HepG2 (cell line): ENCODE results near the gene EPM2A. TPM values are rescaled to one million over a fixed set of nuclear protein-coding genes. Genes with fewer than 3 reads are reported as not detected.

Experiments used
- ADNP ChIP-seq: sonication (generic); formaldehyde crosslinking; IDR thresholded peaks from 2 replicates; pipeline ENCODE4 v1.4.0; 2020; ENCODE audit warnings: missing genetic modification reagents
- BATF2 ChIP-seq: sonication (generic); formaldehyde crosslinking; IDR thresholded peaks from 2 replicates; pipeline ENCODE4 v1.8.0; 2022; ENCODE audit warnings: mild to moderate bottlenecking, missing genetic modification reagents, moderate library complexity
- CEBPB ChIP-seq: IDR thresholded peaks from 2 replicates; pipeline ENCODE4 v1.6.1; 2011; ENCODE audit warnings: low read depth, low read length, improper control_type of control experiment, borderline replicate concordance
- E2F1 ChIP-seq: sonication (generic); formaldehyde crosslinking; IDR thresholded peaks from 2 replicates; pipeline ENCODE4 v1.5.0; 2020; ENCODE audit warnings: missing genetic modification reagents
- HNF1A ChIP-seq, 2 experiments: sonication (generic) in 1 of 2; formaldehyde crosslinking in 1 of 2; IDR thresholded peaks; 2 replicates each; pipeline versions ENCODE4 v1.4.0 to v1.6.1; 2016 to 2020; ENCODE audit warnings: borderline replicate concordance in 1 of 2, low read depth in 1 of 2, mild to moderate bottlenecking in 1 of 2, missing genetic modification reagents in 1 of 2
- HNRNPH1 ChIP-seq: fragments of 200-400 bp; formaldehyde crosslinking; optimal IDR thresholded peaks from 2 replicates; pipeline ENCODE3; 2017; ENCODE audit warnings: mild to moderate bottlenecking, low read depth, low read length
- HNRNPL ChIP-seq: fragments of 200-400 bp; formaldehyde crosslinking; IDR thresholded peaks from 2 replicates; pipeline ENCODE4 v1.6.1; 2017; ENCODE audit warnings: mild to moderate bottlenecking, low read depth, low read length
- IRF1 ChIP-seq: sonication (generic); formaldehyde crosslinking; IDR thresholded peaks from 2 replicates; pipeline ENCODE4 v1.4.0; 2020; ENCODE audit warnings: low read depth, mild to moderate bottlenecking, missing genetic modification reagents
- MEIS2 ChIP-seq: sonication (generic); formaldehyde crosslinking; IDR thresholded peaks from 2 replicates; pipeline ENCODE4 v1.9.0; 2021; ENCODE audit warnings: mild to moderate bottlenecking, missing genetic modification reagents
- PAXIP1 ChIP-seq: sonication (generic); formaldehyde crosslinking; conservative IDR thresholded peaks from 2 replicates; pipeline ENCODE4 v1.4.0; 2020; ENCODE audit warnings: mild to moderate bottlenecking, missing genetic modification reagents, moderate library complexity
- ZNF3 ChIP-seq: IDR thresholded peaks from 2 replicates; pipeline ENCODE4 v1.7.0; 2017; ENCODE audit warnings: inconsistent platforms
- ZNF503 ChIP-seq: sonication (generic); formaldehyde crosslinking; IDR thresholded peaks from 2 replicates; pipeline ENCODE4 v1.4.0; 2020; ENCODE audit warnings: missing genetic modification reagents
- ZNF629 ChIP-seq: sonication (generic); formaldehyde crosslinking; conservative IDR thresholded peaks from 2 replicates; pipeline ENCODE4 v1.5.0; 2020; ENCODE audit warnings: missing genetic modification reagents
- polyA plus RNA-seq, 8 experiments: library from polyadenylated mRNA; depleted of rRNA in 3 of 8; stranded (reverse) in 7 of 8; unstranded in 1 of 8; fragments of >200 nt; fragmentation: Illumina TruSeq in 4 of 8; extraction: Trizol in 4 of 8; gene quantifications; 2 replicates each; pipeline versions ENCODE4 v1.2.1 to v1.2.3, GENCODE V29; 2011 to 2016; ENCODE audit warnings: low read depth in 4 of 8, missing spikeins in 1 of 8, mixed read lengths in 1 of 8; ENCODE audit not compliant: insufficient read depth in 1 of 8
- total RNA-seq, 5 experiments: library from RNA; depleted of rRNA; stranded (reverse); fragments of >200 nt; fragmentation: Illumina TruSeq; extraction: Trizol; gene quantifications; 2 replicates each; pipeline ENCODE4 v1.2.3, GENCODE V29; 2016; ENCODE audit warnings: low read depth in 1 of 5

The EPM2A gene
- total and polyA plus RNA-seq, 2 of the 13 experiments (the other 11 are each of a cell fraction or from before 2014, with no cell fraction given) = 4.6 to 9.2 TPM

GRCh38 chr6:145734486-145735355, 599 bp downstream of the EPM2A start (continued):
- TF ChIP-seq HNRNPH1 = peak; percentile 75
- peak; percentile 95 for TF ChIP-seq E2F1
- TF ChIP-seq PAXIP1 (CRISPR knock-in tag) = peak; percentile 69
- peak; percentile 97 for TF ChIP-seq HNRNPL
- peak; percentile 48; the same call in 1 of the 2 replicates for TF ChIP-seq ZNF629 (CRISPR knock-in tag)
- TF ChIP-seq ZNF3 (CRISPR knock-in tag) = no peak
- TF ChIP-seq BATF2 (CRISPR knock-in tag) = peak; percentile 88; the same call in 1 of the 2 replicates
- TF ChIP-seq HNF1A (IDR thresholded peaks at IDR 0.05; ENCODE audit: low read depth) = no peak; the same call in 1 of the 2 replicates
- 0 out of 2 replicates have a peak, but pooled peaks have one; percentile 39 for TF ChIP-seq HNF1A (CRISPR knock-in tag; IDR thresholded peaks at IDR 0.05; ENCODE audit: borderline replicate concordance)
- peak; percentile 59; the same call in 1 of the 2 replicates for TF ChIP-seq MEIS2 (CRISPR knock-in tag)
- TF ChIP-seq ADNP = no peak
- TF ChIP-seq ZNF503 (CRISPR knock-in tag) = peak; percentile 86
- TF ChIP-seq IRF1 (CRISPR knock-in tag) = no peak
- no peak for TF ChIP-seq CEBPB
